Measurements from ENCODE around the gene GLUD2. TPM values are rescaled to one million over a fixed set of nuclear protein-coding genes. Genes with fewer than 3 reads are reported as not detected.

The GLUD2 gene
- total RNA-seq, 1 donor from 2014 or later = 0.66 TPM

DNA sequence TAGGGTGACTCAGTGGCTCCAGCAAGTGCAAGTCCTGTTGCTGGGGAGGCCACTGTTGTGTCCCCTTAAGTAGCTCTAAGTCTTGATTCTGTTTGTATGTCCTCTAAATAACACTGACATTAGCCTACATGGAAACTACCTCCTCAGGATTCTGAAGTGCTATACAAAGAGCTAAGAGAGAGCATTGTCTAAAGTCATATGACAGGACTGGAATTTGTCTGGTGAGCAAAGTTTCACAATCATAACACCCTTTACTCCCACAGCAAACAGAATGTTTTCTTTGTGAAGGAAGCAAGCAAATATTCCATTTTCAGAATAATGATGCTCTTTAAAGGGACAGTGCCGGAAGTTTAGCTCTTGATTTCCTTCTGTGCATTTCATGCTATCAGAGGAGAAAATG, 38.5 kb upstream of the GLUD2 start:
- Mint-ChIP-seq H3K27ac (ENCODE audit: unreplicated experiment) (no peak overlapping the region), H3K9me3 (ENCODE audit: unreplicated experiment) (peaks cover 2% of the 10 kb centered on the region), H3K4me1 (ENCODE audit: low read depth, unreplicated experiment) (no peaks in the 10 kb centered on the region), H3K4me3 (ENCODE audit: unreplicated experiment) (no peak overlapping the region), H3K27me3 (ENCODE audit: low read depth, unreplicated experiment) (no peaks in the 10 kb centered on the region), H3K36me3 (ENCODE audit: low read depth, unreplicated experiment) (no peaks in the 10 kb centered on the region)
- Histone ChIP-seq H3K27ac (ENCODE audit: low read depth, low read length) (no peak overlapping the region), H3K36me3 (ENCODE audit: insufficient read depth, low read length) (no peaks in the 10 kb centered on the region), H3K4me1 (ENCODE audit: insufficient read depth, low read length) (no peaks in the 10 kb centered on the region), H4K20me1 (ENCODE audit: insufficient read depth, low read length) (no peaks in the 10 kb centered on the region), H3K27me3 (ENCODE audit: insufficient read depth, low read length) (no peaks in the 10 kb centered on the region), H3K9ac (ENCODE audit: low read length) (no peak overlapping the region), H3K4me3 (ENCODE audit: insufficient read depth, low read depth, low read length) (no peak overlapping the region), H3K4me2 (ENCODE audit: low read length) (no peak overlapping the region), H3K9me3 (ENCODE audit: insufficient read depth, low read depth, low read length) (no peaks in the 10 kb centered on the region), H2AFZ (ENCODE audit: low read depth, low read length) (no peak overlapping the region), H3K79me2 (ENCODE audit: insufficient read depth, low read length) (no peaks in the 10 kb centered on the region)
- DNase-seq (ENCODE audit: low read depth) (no peak), FAIRE-seq (no peak)
- TF ChIP-seq EZH2 (IDR thresholded peaks at IDR 0.05; ENCODE audit: insufficient read depth, low read length) (no peak), CTCF (IDR thresholded peaks at IDR 0.05; ENCODE audit: insufficient read depth, low read depth, low read length) (no peak)

GRCh38 chrX:121009764-121010163, 37.6 kb upstream of the GLUD2 start:
- H3K4me2 ChIP-seq (ENCODE audit: low read length) = no peak overlapping the region

More at GRCh38 chrX:121009764-121010163, 37.6 kb upstream of the GLUD2 start:
- Histone ChIP-seq H4K20me1 (ENCODE audit: insufficient read depth, low read length) (no peaks in the 10 kb centered on the region), H3K79me2 (ENCODE audit: insufficient read depth, low read length) (no peaks in the 10 kb centered on the region), H3K27me3 (ENCODE audit: insufficient read depth, low read length) (no peaks in the 10 kb centered on the region), H2AFZ (ENCODE audit: low read depth, low read length) (no peak overlapping the region), H3K27ac (ENCODE audit: low read depth, low read length) (no peak overlapping the region), H3K4me1 (ENCODE audit: insufficient read depth, low read length) (no peaks in the 10 kb centered on the region), H3K36me3 (ENCODE audit: insufficient read depth, low read length) (no peaks in the 10 kb centered on the region), H3K9me3 (ENCODE audit: insufficient read depth, low read depth, low read length) (no peaks in the 10 kb centered on the region), H3K9ac (ENCODE audit: low read length) (no peak overlapping the region), H3K4me3 (ENCODE audit: insufficient read depth, low read depth, low read length) (no peak overlapping the region)
- Mint-ChIP-seq H3K27ac (ENCODE audit: unreplicated experiment) (no peak overlapping the region), H3K27me3 (ENCODE audit: low read depth, unreplicated experiment) (no peaks in the 10 kb centered on the region), H3K4me1 (ENCODE audit: low read depth, unreplicated experiment) (no peaks in the 10 kb centered on the region), H3K4me3 (ENCODE audit: unreplicated experiment) (no peak overlapping the region), H3K36me3 (ENCODE audit: low read depth, unreplicated experiment) (no peaks in the 10 kb centered on the region), H3K9me3 (ENCODE audit: unreplicated experiment) (peaks cover 2% of the 10 kb centered on the region)
- FAIRE-seq (no peak), DNase-seq (ENCODE audit: low read depth) (no peak)
- TF ChIP-seq EZH2 (IDR thresholded peaks at IDR 0.05; ENCODE audit: insufficient read depth, low read length) (no peak), CTCF (IDR thresholded peaks at IDR 0.05; ENCODE audit: insufficient read depth, low read depth, low read length) (no peak)

All from astrocyte (in vitro differentiated cells and primary cell).